Measurements from ENCODE around the gene POLD3.
A peak's percentile ranks its signal among the peaks of the same experiment; 100 is the strongest.

POLD3 gene

DNA sequence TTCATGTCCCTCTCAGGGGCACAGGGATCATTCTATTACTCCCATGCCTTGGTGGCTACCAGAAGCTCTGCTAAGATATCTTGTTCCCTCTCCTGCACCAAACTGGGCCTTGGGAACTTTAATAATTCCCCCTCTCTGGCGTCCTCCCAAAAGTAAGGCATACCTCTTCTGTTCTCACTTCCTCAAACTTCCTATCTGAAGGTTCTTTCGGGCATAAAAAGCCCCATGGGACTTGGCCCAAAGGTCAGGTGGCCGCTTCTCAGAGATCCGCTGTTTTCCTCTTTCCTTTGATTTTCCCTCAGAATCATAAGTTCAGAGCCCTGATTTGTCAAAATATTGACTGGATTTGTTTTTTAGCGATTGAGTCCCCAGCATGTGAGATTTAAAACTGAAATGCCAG, 13.0 kb downstream of the POLD3 start:
- no peak overlapping the region for H3K4me3 Mint-ChIP-seq
- DNase-seq (ENCODE audit: low spot score in 2 of 2): no peak
- H3K4me1 Mint-ChIP-seq: peaks cover 7% of the 10 kb centered on the region
- H3K27me3 Mint-ChIP-seq: no peaks in the 10 kb centered on the region
- no peak for ATAC-seq (ENCODE audit: low read depth)
- H3K9me3 Mint-ChIP-seq: no peaks in the 10 kb centered on the region
- no peak overlapping the region for H3K27ac Mint-ChIP-seq
- peaks cover 13% of the 10 kb centered on the region for H3K36me3 Mint-ChIP-seq

DNA sequence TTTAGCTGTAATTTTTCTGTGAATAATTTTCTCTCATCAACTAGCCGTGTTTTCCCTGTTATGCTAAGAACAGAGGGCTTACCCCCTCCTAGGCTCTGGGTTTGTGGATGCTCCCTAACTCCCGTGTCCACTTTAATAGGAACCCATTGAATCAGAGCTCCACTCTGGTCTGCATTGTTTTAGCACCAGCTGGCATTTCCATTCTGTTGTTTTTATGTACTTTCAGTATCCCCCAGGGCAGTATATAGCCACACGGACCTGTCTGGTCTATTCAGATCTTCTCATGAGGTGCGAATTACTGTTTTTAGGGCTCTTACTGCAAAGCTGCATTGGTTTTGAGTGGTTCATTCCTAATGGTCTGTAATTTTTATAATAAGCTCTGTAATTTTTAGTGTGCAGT, 16.0 kb downstream of the POLD3 start:
- Mint-ChIP-seq H3K4me1 (peaks cover 7% of the 10 kb centered on the region), H3K27me3 (no peaks in the 10 kb centered on the region), H3K36me3 (peaks cover 17% of the 10 kb centered on the region), H3K4me3 (no peak overlapping the region), H3K9me3 (no peaks in the 10 kb centered on the region), H3K27ac (no peak overlapping the region)
- DNase-seq (ENCODE audit: low spot score in 2 of 2) (no peak), ATAC-seq (ENCODE audit: low read depth) (no peak)

DNA sequence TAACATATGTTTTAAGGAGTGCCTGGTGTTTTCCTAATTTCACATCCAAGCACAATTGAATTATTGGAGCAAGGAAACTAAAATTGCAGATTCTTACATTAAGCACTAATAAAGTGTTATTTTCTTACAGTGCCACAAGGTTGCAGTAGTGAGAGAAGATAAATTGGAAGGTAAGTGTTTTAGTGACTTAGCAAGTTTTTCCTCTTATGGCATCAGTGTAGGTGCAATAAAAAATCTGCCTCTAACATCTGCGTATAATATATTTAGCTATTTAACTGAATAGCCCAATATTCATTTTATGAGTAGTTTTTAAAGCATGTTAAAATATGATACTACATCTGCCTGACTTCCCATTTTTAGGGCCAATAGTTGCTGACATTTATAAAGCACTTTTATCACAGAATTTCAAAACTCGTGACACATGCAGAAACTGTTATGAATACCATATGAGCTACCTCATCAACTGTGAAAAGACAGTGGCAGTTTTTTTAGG, 19.0 kb downstream of the POLD3 start:
- ATAC-seq (ENCODE audit: low read depth): no peak
- H3K9me3 Mint-ChIP-seq: no peaks in the 10 kb centered on the region
- H3K4me1 Mint-ChIP-seq: peaks cover 2% of the 10 kb centered on the region
- no peak overlapping the region for H3K4me3 Mint-ChIP-seq
- no peak for DNase-seq (ENCODE audit: low spot score in 2 of 2)
- peaks cover 9% of the 10 kb centered on the region for H3K36me3 Mint-ChIP-seq
- no peak overlapping the region for H3K27ac Mint-ChIP-seq
- no peaks in the 10 kb centered on the region for H3K27me3 Mint-ChIP-seq

DNA sequence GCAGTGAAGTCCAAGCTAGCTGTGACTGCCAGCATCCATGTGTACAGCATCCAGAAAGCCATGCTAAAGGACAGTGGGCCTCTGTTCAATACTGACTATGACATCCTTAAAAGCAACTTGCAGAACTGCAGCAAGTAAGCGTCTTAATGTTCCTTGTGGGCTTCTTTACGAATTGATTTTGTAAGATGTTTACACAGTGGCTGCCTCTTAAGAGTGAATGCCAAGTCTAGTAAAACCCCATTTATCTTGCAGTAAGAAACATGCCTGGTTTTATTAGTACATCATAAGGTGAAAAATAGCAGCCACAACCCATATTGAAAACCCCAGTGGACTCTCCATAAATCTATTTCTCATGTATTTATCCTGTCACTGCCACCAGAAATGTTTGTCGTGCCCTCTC, 20.5 kb downstream of the POLD3 start:
- H3K4me3 Mint-ChIP-seq: no peak overlapping the region
- H3K27ac Mint-ChIP-seq: no peak overlapping the region
- peaks cover 10% of the 10 kb centered on the region for H3K36me3 Mint-ChIP-seq
- no peak for DNase-seq (ENCODE audit: low spot score in 2 of 2)
- H3K9me3 Mint-ChIP-seq: no peaks in the 10 kb centered on the region
- ATAC-seq (ENCODE audit: low read depth): no peak
- H3K4me1 Mint-ChIP-seq: peaks cover 2% of the 10 kb centered on the region
- no peaks in the 10 kb centered on the region for H3K27me3 Mint-ChIP-seq

DNA sequence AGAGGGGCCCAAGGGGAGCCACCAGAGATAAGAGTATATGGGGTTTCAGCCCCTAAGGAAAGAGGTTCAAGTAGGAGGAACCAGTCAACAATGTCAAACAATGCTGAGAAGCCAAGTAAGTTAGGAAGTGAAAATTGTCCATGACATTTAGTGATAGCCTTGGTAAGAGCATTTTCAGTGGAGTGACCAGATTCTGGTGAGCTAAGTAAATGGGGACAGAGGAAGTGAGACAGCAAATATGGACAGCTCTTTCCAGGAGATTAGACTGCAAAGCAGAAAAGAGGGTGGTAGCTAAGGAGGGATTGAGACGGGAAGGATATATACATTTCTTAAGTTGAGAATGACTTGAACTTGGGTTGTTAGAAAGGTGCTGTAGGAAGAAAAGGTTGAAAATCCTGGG, 22.9 kb downstream of the POLD3 start:
- H3K27me3 Mint-ChIP-seq: no peaks in the 10 kb centered on the region
- H3K4me3 Mint-ChIP-seq: no peak overlapping the region
- ATAC-seq (ENCODE audit: low read depth): no peak
- no peaks in the 10 kb centered on the region for H3K4me1 Mint-ChIP-seq
- no peak for DNase-seq (ENCODE audit: low spot score in 2 of 2)
- no peak overlapping the region for H3K27ac Mint-ChIP-seq
- H3K36me3 Mint-ChIP-seq: peaks cover 20% of the 10 kb centered on the region
- no peaks in the 10 kb centered on the region for H3K9me3 Mint-ChIP-seq

DNA sequence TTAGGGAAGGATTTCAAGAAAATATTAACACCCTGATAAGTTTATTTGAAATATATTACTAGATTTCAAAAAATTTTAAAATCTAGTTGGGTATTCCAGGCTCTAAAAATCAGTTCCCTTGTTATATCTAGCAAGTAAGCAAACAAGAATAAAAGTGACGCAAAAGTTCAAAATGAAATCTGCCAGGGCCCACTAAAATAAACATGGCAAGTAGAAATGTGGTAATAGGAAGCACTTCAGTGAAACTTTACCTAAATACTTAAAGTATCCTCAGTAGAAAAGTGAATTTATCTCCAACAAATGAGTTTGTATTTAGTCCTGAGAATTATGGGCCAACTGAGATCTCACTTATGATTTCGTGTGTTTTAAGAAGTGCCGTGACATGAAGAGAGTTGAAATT, 23.6 kb downstream of the POLD3 start:
- no peaks in the 10 kb centered on the region for H3K4me1 Mint-ChIP-seq
- DNase-seq (ENCODE audit: low spot score in 2 of 2): no peak
- no peak overlapping the region for H3K4me3 Mint-ChIP-seq
- peaks cover 23% of the 10 kb centered on the region for H3K36me3 Mint-ChIP-seq
- no peaks in the 10 kb centered on the region for H3K9me3 Mint-ChIP-seq
- H3K27ac Mint-ChIP-seq: no peak overlapping the region
- H3K27me3 Mint-ChIP-seq: no peaks in the 10 kb centered on the region
- no peak for ATAC-seq (ENCODE audit: low read depth)

DNA sequence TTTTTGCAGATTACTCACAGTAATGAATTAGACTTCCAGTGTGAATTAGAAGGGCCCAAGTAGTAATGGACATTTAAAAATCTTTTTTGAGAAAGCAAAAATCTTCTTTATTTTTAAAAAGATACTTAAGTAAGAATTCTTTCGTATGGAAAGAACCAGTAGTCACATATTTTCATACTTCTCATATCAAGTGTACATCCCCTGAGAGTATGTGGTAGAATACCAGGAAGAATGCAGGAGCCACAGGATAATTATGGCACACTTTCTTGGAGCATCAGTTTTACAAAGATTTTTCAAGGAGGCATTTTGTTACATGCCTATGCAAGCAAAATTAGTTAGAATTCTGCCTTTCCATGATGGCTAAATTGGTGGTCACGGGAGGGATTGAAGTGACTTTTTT, 28.1 kb downstream of the POLD3 start:
- no peak overlapping the region for H3K4me3 Mint-ChIP-seq
- no peaks in the 10 kb centered on the region for H3K9me3 Mint-ChIP-seq
- H3K27ac Mint-ChIP-seq: no peak overlapping the region

DNA sequence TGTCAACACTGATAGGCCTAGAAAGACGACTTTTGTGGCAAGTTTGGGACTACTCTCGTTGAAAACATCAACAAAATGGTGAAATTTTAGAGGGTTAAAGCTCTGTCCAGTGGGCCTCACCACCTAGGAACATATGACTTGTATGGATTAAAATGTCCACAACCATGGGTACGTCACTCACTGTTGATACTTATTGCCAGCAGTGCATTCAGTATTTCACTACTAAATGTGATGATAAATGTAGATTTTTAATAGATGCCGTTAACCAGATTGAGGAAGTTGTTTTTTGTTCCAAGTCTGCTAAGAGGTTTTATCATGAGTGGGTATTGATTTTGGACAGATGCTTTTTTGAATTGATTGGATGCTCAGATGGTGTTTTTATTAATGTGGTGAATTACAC, 33.7 kb downstream of the POLD3 start:
- Mint-ChIP-seq H3K36me3 (peaks cover 42% of the 10 kb centered on the region), H3K4me3 (no peak overlapping the region), H3K27me3 (no peaks in the 10 kb centered on the region), H3K9me3 (no peaks in the 10 kb centered on the region), H3K27ac (no peak overlapping the region), H3K4me1 (peaks cover 5% of the 10 kb centered on the region)
- no peak for DNase-seq (ENCODE audit: low spot score in 2 of 2)
- no peak for ATAC-seq (ENCODE audit: low read depth)

More for the DNA sequence above, 28.1 kb downstream of the POLD3 start:
- no peak for DNase-seq (ENCODE audit: low spot score in 2 of 2)
- no peaks in the 10 kb centered on the region for H3K27me3 Mint-ChIP-seq
- H3K4me1 Mint-ChIP-seq: no peaks in the 10 kb centered on the region
- peaks cover 36% of the 10 kb centered on the region for H3K36me3 Mint-ChIP-seq
- no peak for ATAC-seq (ENCODE audit: low read depth)

DNA sequence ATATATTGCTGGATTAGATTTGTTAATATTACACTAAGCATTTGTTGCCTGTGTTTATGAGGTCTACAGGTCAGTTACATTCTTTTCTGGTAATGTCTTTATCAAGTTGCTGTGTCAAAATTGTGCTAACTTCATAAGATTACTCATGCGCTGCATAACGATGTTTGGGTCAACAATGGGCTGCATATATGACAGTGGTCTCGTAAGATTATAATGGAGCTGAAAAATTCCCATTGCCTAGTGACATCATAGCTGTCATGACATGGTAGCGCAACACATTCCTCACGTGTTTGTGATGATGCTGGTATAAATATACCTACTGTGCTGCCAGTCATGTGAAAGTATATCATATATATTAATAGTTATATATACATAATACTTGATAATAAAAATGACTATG, 34.2 kb downstream of the POLD3 start:
- H3K27ac Mint-ChIP-seq: no peak overlapping the region
- peaks cover 6% of the 10 kb centered on the region for H3K4me1 Mint-ChIP-seq
- no peaks in the 10 kb centered on the region for H3K27me3 Mint-ChIP-seq
- peaks cover 40% of the 10 kb centered on the region for H3K36me3 Mint-ChIP-seq
- H3K9me3 Mint-ChIP-seq: no peaks in the 10 kb centered on the region
- ATAC-seq (ENCODE audit: low read depth) (no peak), DNase-seq (ENCODE audit: low spot score in 2 of 2) (no peak)
- H3K4me3 Mint-ChIP-seq: no peak overlapping the region

DNA sequence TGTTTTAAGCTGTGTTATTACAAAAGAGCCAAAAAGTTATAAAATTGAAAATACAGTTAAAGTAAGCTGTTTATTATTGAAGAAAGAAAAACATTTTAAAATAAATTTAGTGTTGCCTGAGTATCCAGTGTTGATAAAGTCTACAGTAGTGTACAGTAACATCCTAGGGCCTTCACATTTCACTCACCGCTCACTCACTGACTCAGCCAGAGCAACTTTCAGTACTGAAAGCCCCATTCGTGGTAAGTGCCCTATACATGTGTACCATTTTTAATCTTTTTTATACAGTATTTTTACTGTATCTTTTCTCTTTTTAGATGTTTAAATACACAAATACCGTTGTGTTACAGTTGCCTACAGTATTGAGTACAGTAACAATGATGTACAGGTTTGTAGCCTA, 35.0 kb downstream of the POLD3 start:
- Mint-ChIP-seq H3K4me3 (no peak overlapping the region), H3K36me3 (peaks cover 40% of the 10 kb centered on the region), H3K9me3 (no peaks in the 10 kb centered on the region), H3K4me1 (peaks cover 8% of the 10 kb centered on the region), H3K27me3 (no peaks in the 10 kb centered on the region), H3K27ac (no peak overlapping the region)
- ATAC-seq (ENCODE audit: low read depth): no peak
- DNase-seq (ENCODE audit: low spot score in 2 of 2): no peak

DNA sequence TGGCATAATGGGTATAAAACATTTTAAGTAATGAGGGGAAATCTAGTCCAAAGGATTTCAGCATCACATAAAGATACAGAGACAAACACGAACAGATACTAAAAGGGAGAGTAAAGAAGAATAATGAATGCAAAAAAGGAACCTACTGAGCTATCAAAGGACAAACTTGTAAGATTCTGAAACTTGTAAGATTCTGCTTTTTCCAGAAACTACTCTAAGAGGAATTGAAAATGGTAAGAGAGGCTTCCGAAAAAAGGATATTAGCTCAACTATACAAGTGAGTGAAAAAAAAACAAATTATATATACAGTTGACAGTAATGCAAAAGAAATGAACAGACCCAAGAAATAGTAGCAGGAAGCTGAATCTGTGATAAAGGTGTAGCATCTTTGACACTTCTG, 37.7 kb downstream of the POLD3 start:
- Mint-ChIP-seq H3K4me3 (no peak overlapping the region), H3K36me3 (peaks cover 39% of the 10 kb centered on the region), H3K27me3 (no peaks in the 10 kb centered on the region), H3K27ac (peak overlapping the region; percentile 14), H3K9me3 (no peaks in the 10 kb centered on the region), H3K4me1 (peaks cover 8% of the 10 kb centered on the region)
- ATAC-seq (ENCODE audit: low read depth) (no peak), DNase-seq (ENCODE audit: low spot score in 2 of 2) (no peak)

DNA sequence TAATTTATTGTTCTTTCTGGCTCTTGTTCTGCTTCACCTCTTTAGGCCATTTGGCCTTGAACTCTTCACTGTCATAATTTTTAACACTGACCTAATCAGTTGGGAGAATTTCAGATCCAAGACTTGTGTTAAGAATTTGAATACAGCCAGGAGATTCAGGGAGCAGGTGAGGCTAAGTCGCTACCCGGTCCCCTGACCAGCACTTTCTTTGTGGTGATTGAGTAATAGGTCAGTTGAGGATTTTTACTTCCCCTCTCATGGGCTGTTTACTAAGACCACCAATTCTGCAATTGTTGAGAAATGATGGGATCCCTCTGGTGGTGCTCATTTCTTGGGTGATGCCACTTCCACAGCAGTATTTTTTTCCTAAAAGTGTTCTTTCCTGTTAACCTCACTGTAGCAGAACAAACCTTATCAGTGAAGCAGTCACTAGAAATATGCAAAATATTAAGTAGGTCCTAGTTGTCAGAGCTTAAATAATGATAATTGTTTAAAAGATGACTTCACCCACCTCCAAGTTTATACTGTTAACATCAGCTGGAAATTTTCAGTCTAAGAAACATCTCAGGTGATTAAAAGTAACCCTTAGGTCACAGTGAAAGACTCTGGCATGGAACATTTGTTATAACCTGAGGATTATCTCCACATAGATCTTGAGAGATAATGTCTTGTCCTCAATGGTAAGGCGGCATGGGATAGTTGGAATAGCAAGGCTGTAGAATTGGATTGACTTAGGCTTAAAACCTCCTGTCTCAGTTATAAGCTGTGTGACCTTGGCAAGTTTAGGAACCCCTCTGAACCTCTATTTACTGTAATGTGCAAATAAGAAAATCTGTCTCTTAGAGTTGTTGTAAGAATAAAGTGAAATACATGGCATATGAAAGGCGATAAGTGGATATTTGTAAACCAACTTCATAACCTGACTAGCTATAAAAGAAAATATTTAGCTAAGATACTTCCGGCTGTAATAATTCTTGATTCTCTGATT, 41.3 kb downstream of the POLD3 start:
- no peak for DNase-seq (ENCODE audit: low spot score in 2 of 2)
- no peak overlapping the region for H3K27ac Mint-ChIP-seq
- no peaks in the 10 kb centered on the region for H3K9me3 Mint-ChIP-seq
- H3K4me1 Mint-ChIP-seq: peaks cover 8% of the 10 kb centered on the region
- no peaks in the 10 kb centered on the region for H3K27me3 Mint-ChIP-seq
- no peak for ATAC-seq (ENCODE audit: low read depth)
- H3K36me3 Mint-ChIP-seq: peaks cover 37% of the 10 kb centered on the region
- H3K4me3 Mint-ChIP-seq: no peak overlapping the region

DNA sequence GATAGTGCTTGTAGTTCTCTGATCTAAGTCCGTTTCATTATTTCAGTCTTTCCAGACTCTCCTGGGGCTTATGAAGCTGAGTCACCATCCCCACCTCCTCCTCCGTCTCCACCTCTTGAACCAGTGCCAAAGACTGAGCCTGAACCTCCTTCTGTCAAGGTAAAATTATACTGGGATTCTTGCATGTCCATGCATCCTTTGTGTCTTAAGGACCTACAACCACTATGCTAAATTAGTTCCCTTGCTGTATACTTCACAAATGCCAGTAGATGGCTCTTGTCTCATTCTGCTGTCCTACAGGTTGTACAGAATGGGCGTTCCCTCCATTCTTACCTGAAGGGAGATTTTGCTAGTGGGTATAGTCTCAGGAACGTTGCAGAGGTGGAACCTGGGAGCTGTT, 42.2 kb downstream of the POLD3 start:
- Mint-ChIP-seq H3K36me3 (peaks cover 35% of the 10 kb centered on the region), H3K4me1 (peaks cover 5% of the 10 kb centered on the region), H3K4me3 (no peak overlapping the region), H3K27me3 (no peaks in the 10 kb centered on the region), H3K27ac (no peak overlapping the region), H3K9me3 (no peaks in the 10 kb centered on the region)
- no peak for ATAC-seq (ENCODE audit: low read depth)
- DNase-seq (ENCODE audit: low spot score in 2 of 2): no peak

DNA sequence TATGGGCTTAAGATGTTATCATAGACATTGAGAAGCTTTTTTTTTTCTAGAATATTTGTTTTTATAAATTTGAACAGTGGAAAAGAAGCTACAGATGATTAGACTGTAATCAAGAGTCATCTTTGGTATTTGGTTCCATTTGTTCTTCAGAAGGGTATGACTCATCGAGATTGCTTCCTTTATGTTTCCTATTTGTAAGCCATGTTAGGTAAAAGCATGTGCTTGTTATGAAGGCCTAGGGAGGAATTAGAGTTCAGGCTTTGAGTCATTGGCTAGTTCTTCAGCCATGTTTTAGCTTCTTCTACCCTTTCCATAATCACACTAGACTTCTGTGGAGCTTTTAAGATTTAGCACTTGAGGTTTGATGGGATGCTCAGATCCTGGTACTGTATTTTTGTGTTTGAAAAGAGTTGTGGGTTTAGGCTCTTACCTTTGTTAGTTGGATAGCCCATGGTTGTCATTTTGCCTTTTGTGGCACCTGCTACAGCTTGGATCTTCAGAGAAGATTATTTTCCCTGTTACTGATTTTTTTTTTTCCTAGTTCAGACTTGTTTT, 44.3 kb downstream of the POLD3 start:
- H3K36me3 Mint-ChIP-seq: peaks cover 42% of the 10 kb centered on the region
- no peak overlapping the region for H3K4me3 Mint-ChIP-seq
- no peaks in the 10 kb centered on the region for H3K27me3 Mint-ChIP-seq
- no peak for ATAC-seq (ENCODE audit: low read depth)
- H3K4me1 Mint-ChIP-seq: peaks cover under 1% of the 10 kb centered on the region
- no peak overlapping the region for H3K27ac Mint-ChIP-seq
- DNase-seq (ENCODE audit: low spot score in 2 of 2): no peak
- no peaks in the 10 kb centered on the region for H3K9me3 Mint-ChIP-seq

Data from memory B cell (primary cell).